HFFc6 (cell line): Measurements from ENCODE around the gene ELAVL4. TPM values are rescaled to one million over a fixed set of nuclear protein-coding genes. Genes with fewer than 3 reads are reported as not detected.

Experiments used
- DNase-seq: peaks from one replicate; pipeline ENCODE4 v3.0.0-alpha.2; 2018
- H3K27ac Mint-ChIP-seq: 2 replicates; pipeline ENCODE4 v1.8.0; 2020; ENCODE audit warnings: mild to moderate bottlenecking, mixed read lengths
- H3K27me3 Mint-ChIP-seq: 2 replicates; pipeline ENCODE4 v1.8.0; 2021; ENCODE audit warnings: mild to moderate bottlenecking, moderate library complexity, mixed read lengths; ENCODE audit not compliant: insufficient read depth
- H3K36me3 Mint-ChIP-seq: 2 replicates; pipeline ENCODE4 v1.8.0; 2021; ENCODE audit warnings: low read depth, mixed read lengths
- H3K4me1 Mint-ChIP-seq: 2 replicates; pipeline ENCODE4 v1.8.0; 2020; ENCODE audit warnings: low read depth, mixed read lengths
- H3K4me3 Mint-ChIP-seq: 2 replicates; pipeline ENCODE4 v1.8.0; 2020; ENCODE audit warnings: mild to moderate bottlenecking, moderate library complexity, mixed read lengths
- H3K9me3 Mint-ChIP-seq: 2 replicates; pipeline ENCODE4 v1.8.0; 2020; ENCODE audit warnings: mild to moderate bottlenecking, mixed read lengths
- long read RNA-seq: library from polyadenylated mRNA; unstranded; transcript quantifications from one replicate; pipeline ENCODE4 v2.0.0, GENCODE V29; 2019
- total RNA-seq, 6 experiments: library from RNA; stranded (reverse); fragmentation: NEBNext Ultra II Directional; extraction: Animal tissue kit (Norgen Biotek cat#: 25700); gene quantifications; 2 replicates in 1 of 6; 3 replicates in 5 of 6; pipeline ENCODE4 v1.2.3, GENCODE V29; 2021
- TF ChIP-seq, protein P1 (sequence below): fragments of 200-600 bp; sonication (generic); IDR thresholded peaks from 2 replicates; pipeline ENCODE4 v1.5.0; 2021; ENCODE audit warnings: antibody characterized with exemption, mild to moderate bottlenecking

The ELAVL4 gene
- total RNA-seq, result not detected
- long read RNA-seq, result 0 reads

DNA sequence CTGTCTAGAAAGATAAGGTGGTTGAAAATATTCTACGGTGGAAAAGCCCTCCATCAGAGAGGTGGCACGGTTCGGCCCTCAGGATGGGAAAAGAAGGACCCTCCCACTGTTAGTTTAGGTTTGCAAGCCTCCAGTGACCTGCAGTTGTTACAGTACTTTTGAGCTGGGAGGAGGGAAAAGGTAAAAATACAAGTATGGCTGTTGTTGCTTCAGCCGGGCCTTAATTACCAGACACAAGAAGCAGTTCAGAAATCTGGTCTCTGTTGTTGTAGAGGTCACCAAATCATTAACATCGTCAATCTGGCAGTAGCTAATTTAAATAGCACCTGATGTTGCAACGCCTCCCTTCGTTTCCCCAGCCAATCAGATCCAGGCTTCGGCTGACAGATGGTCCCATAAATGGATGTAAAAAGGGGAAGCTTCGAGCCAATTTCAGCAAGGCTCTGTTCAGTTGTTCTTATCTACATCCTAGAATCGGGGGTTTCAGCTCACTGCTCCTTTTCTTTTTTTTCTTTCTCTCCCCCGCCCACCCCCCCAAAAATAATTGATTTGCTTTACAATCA lies at the start of gene ELAVL4:
TSS of gene ELAVL4 (plus strand) at position 424 of the 563 bp plus-strand sequence. CDS start 270 bp downstream, outside the sequence.
- no peak for DNase-seq
- TF ChIP-seq, protein P1, sequence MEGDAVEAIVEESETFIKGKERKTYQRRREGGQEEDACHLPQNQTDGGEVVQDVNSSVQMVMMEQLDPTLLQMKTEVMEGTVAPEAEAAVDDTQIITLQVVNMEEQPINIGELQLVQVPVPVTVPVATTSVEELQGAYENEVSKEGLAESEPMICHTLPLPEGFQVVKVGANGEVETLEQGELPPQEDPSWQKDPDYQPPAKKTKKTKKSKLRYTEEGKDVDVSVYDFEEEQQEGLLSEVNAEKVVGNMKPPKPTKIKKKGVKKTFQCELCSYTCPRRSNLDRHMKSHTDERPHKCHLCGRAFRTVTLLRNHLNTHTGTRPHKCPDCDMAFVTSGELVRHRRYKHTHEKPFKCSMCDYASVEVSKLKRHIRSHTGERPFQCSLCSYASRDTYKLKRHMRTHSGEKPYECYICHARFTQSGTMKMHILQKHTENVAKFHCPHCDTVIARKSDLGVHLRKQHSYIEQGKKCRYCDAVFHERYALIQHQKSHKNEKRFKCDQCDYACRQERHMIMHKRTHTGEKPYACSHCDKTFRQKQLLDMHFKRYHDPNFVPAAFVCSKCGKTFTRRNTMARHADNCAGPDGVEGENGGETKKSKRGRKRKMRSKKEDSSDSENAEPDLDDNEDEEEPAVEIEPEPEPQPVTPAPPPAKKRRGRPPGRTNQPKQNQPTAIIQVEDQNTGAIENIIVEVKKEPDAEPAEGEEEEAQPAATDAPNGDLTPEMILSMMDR, result no peak
- Mint-ChIP-seq H3K27ac (no peak within 1 kb of the TSS), H3K27me3 (no peaks in the 10 kb centered on the region; the same call in 1 of the 2 replicates), H3K36me3 (no peaks in the 10 kb centered on the region), H3K4me1 (no peaks in the 10 kb centered on the region), H3K4me3 (no peak within 1 kb of the TSS), H3K9me3 (peaks cover 31% of the 10 kb centered on the region)

DNA sequence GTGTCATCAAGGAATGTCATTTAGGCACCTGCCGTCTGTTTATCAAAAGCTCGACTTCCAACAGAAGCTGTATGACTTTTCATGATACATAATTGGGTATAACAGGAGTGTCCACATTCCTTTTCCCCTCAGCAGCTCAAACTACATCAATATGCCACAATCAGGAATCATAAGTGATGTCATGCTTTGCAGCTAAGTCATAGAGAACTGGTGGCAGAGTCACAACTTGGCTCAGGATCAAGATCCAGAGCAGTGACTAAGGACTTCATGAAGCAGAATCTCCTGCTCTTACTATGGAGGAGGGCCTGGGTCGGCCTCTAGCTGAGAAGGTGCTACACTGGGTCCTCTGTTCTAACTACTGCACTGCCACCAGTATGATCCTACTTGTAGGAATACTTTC lies 48.4 kb upstream of the ELAVL4 start:
- no peaks in the 10 kb centered on the region for H3K36me3 Mint-ChIP-seq
- TF ChIP-seq, protein P1, result no peak
- H3K27ac Mint-ChIP-seq, result no peak overlapping the region
- H3K4me3 Mint-ChIP-seq, result no peak overlapping the region
- H3K4me1 Mint-ChIP-seq, result no peaks in the 10 kb centered on the region
- peaks cover 2% of the 10 kb centered on the region; the same call in 1 of the 2 replicates for H3K27me3 Mint-ChIP-seq
- no peak for DNase-seq
- peaks cover 52% of the 10 kb centered on the region for H3K9me3 Mint-ChIP-seq

DNA sequence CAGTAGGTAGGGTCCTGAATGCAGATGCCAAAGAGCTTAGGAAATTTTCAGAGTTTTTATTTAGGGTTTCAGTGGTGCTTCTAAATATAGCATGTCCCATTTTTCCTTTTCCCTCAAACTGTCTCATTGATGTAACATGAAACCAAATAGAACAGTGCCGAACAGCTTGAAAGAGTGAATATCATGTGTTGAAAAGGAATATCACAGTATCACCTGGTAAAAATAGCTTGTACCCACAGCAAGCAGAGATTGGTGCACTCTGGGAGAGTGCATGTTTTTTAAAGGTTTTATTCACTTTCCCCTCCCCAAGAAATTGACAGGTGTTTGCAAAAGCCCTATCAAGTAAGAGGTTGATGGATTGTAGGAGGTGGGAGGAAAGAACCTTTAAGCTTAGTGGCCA lies 41.9 kb upstream of the ELAVL4 start:
- peaks cover 33% of the 10 kb centered on the region for H3K9me3 Mint-ChIP-seq
- H3K27ac Mint-ChIP-seq, result no peak overlapping the region
- H3K4me1 Mint-ChIP-seq, result no peaks in the 10 kb centered on the region
- no peaks in the 10 kb centered on the region; the same call in 1 of the 2 replicates for H3K27me3 Mint-ChIP-seq
- no peak overlapping the region for H3K4me3 Mint-ChIP-seq
- no peak for DNase-seq
- no peaks in the 10 kb centered on the region for H3K36me3 Mint-ChIP-seq
- TF ChIP-seq, protein P1, result no peak

DNA sequence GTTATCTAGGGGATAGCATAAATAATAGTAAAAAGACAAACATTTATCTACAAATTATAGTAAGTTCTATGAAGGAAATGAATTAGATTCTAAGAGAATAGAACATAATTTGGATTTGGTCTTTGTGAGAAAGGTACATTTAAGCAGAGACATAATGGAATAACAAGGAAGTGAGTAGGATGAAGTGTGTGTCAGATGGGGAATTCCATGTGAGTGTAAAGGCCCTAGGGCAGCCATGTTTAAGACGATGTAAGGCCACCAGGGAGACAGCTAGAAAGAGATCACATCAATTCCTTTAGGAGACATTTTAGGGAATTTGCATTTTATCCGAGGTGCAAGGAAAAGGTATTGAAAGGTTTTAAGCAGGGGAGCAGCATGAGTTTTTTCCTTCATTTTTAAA lies 33.8 kb upstream of the ELAVL4 start:
- DNase-seq, result no peak
- Mint-ChIP-seq H3K4me3 (no peak overlapping the region), H3K4me1 (no peaks in the 10 kb centered on the region), H3K27ac (no peak overlapping the region), H3K9me3 (peaks cover 50% of the 10 kb centered on the region), H3K27me3 (peaks cover 2% of the 10 kb centered on the region; the same call in 1 of the 2 replicates), H3K36me3 (no peaks in the 10 kb centered on the region)
- TF ChIP-seq, protein P1, result no peak

DNA sequence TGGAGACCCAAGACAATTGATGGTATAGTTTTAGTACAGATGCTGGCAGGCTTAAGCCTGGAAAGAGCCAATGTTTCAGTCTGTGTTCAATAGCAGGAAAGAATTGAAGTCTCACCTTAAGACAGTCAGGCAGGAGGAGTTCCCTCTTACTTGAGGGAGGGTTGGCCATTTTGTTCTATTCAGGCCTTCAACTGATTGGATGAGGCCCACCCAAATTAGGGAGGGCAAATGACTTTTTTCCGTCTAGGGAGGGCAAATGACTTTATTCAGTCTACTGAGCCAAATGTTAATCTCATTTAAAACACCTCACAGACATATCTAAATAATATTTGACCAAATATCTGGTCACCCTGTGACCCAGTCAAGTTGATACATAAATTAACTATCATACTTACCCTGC lies 31.4 kb upstream of the ELAVL4 start:
- no peaks in the 10 kb centered on the region for H3K36me3 Mint-ChIP-seq
- DNase-seq, result no peak
- H3K4me1 Mint-ChIP-seq, result no peaks in the 10 kb centered on the region
- peaks cover 41% of the 10 kb centered on the region for H3K9me3 Mint-ChIP-seq
- H3K27me3 Mint-ChIP-seq, result peaks cover 2% of the 10 kb centered on the region; the same call in 1 of the 2 replicates
- TF ChIP-seq, protein P1, result no peak
- no peak overlapping the region for H3K27ac Mint-ChIP-seq
- H3K4me3 Mint-ChIP-seq, result no peak overlapping the region
